CD14-positive monocyte (primary cell): ENCODE measurements around the gene BRICD5. TPM values are rescaled to one million over a fixed set of nuclear protein-coding genes. Genes with fewer than 3 reads are reported as not detected.

Experiments used
- DNase-seq, 3 donors: peaks; one replicate each; pipeline ENCODE4 v3.0.0-alpha.2; 2011 to 2022
- H2AFZ ChIP-seq: 2 replicates; pipeline ENCODE4 v1.6.0; 2012; ENCODE audit warnings: mild to moderate bottlenecking, low read depth, low read length, inconsistent platforms; ENCODE audit not compliant: insufficient read depth, poor library complexity, severe bottlenecking
- H3K27ac ChIP-seq, 2 donors: 1 replicate in 1 of 2; 2 replicates in 1 of 2; pipeline ENCODE4 v1.5.1; 2012 to 2013; ENCODE audit warnings: low read length in 2 of 2, control low read depth in 1 of 2, inconsistent platforms in 1 of 2, low read depth in 1 of 2, mild to moderate bottlenecking in 1 of 2
- H3K27me3 ChIP-seq, 2 donors: one replicate each; pipeline versions ENCODE4 v1.6.0 to v1.6.1; 2011 to 2013; ENCODE audit warnings: low read length in 2 of 2; ENCODE audit not compliant: control insufficient read depth in 2 of 2, insufficient read depth in 2 of 2
- H3K36me3 ChIP-seq, 2 donors: replicated peaks in 1 of 2; 1 replicate in 1 of 2; 2 replicates in 1 of 2; pipeline versions ENCODE4 v1.5.1 to v1.6.1; 2012 to 2013; ENCODE audit warnings: low read length in 2 of 2, control low read depth in 1 of 2, inconsistent platforms in 1 of 2, mild to moderate bottlenecking in 1 of 2; ENCODE audit not compliant: insufficient read depth in 2 of 2, control insufficient read depth in 1 of 2
- H3K4me1 ChIP-seq, 2 donors: 1 replicate in 1 of 2; 2 replicates in 1 of 2; pipeline versions ENCODE4 v1.5.1 to v1.6.1; 2012 to 2013; ENCODE audit warnings: low read length in 2 of 2, control low read depth in 1 of 2, inconsistent platforms in 1 of 2, mild to moderate bottlenecking in 1 of 2, moderate library complexity in 1 of 2; ENCODE audit not compliant: insufficient read depth in 2 of 2, control insufficient read depth in 1 of 2
- H3K4me2 ChIP-seq: replicated peaks from 2 replicates; pipeline ENCODE3; 2012; ENCODE audit warnings: low read length, moderate library complexity, mild to moderate bottlenecking; ENCODE audit not compliant: poor library complexity, severe bottlenecking; ENCODE audit errors: extremely low read depth
- H3K4me3 ChIP-seq, 3 experiments: fragments of 200-600 bp in 1 of 3; sonication (generic) in 1 of 3; replicated peaks in 1 of 3; 1 replicate in 2 of 3; 2 replicates in 1 of 3; pipeline ENCODE4 v1.5.1; 2011 to 2013; ENCODE audit warnings: low read length in 3 of 3, mild to moderate bottlenecking in 3 of 3, control low read depth in 2 of 3, low read depth in 2 of 3, inconsistent platforms in 1 of 3, moderate library complexity in 1 of 3
- H3K79me2 ChIP-seq: 2 replicates; pipeline ENCODE4 v1.6.0; 2012; ENCODE audit warnings: mild to moderate bottlenecking, control low read depth, inconsistent platforms, low read length, moderate library complexity; ENCODE audit not compliant: insufficient read depth
- H3K9ac ChIP-seq: 2 replicates; pipeline ENCODE4 v1.6.0; 2017; ENCODE audit warnings: low read length, mild to moderate bottlenecking; ENCODE audit not compliant: insufficient read depth, poor library complexity, severe bottlenecking
- H3K9me3 ChIP-seq, 2 donors: replicated peaks in 1 of 2; 1 replicate in 1 of 2; 2 replicates in 1 of 2; pipeline versions ENCODE4 v1.5.1 to v1.6.1; 2012 to 2013; ENCODE audit warnings: low read length in 2 of 2, control low read depth in 1 of 2; ENCODE audit not compliant: control insufficient read depth in 1 of 2, insufficient read depth in 1 of 2
- H4K20me1 ChIP-seq: 2 replicates; pipeline ENCODE4 v1.6.0; 2012; ENCODE audit warnings: mild to moderate bottlenecking, low read length, control low read depth, moderate library complexity; ENCODE audit not compliant: insufficient read depth
- H3K27ac Mint-ChIP-seq, 7 donors: one replicate each; pipeline ENCODE4 v1.8.0; 2020; ENCODE audit warnings: mild to moderate bottlenecking in 7 of 7, mixed read lengths in 7 of 7, moderate library complexity in 6 of 7, inconsistent platforms in 2 of 7
- H3K27me3 Mint-ChIP-seq, 3 donors: one replicate each; pipeline ENCODE4 v1.8.0; 2021 to 2022; ENCODE audit warnings: low read depth in 3 of 3, mild to moderate bottlenecking in 3 of 3, mixed read lengths in 3 of 3, moderate library complexity in 3 of 3, inconsistent platforms in 1 of 3
- H3K36me3 Mint-ChIP-seq, 2 donors: one replicate each; pipeline ENCODE4 v1.8.0; 2020; ENCODE audit warnings: mixed read lengths in 2 of 2, inconsistent platforms in 1 of 2, mild to moderate bottlenecking in 1 of 2
- H3K4me1 Mint-ChIP-seq: one replicate; pipeline ENCODE4 v1.8.0; 2020; ENCODE audit warnings: mild to moderate bottlenecking, mixed read lengths
- H3K4me3 Mint-ChIP-seq, 2 donors: one replicate each; pipeline ENCODE4 v1.8.0; 2020; ENCODE audit warnings: mild to moderate bottlenecking in 2 of 2, mixed read lengths in 2 of 2, moderate library complexity in 1 of 2
- H3K9me3 Mint-ChIP-seq, 7 donors: one replicate each; pipeline ENCODE4 v1.8.0; 2020 to 2022; ENCODE audit warnings: mixed read lengths in 7 of 7, mild to moderate bottlenecking in 6 of 7, moderate library complexity in 6 of 7, inconsistent platforms in 2 of 7
- WGBS: methylation state at CpG from one replicate; pipeline ENCODE4 v1.1.5; 2013; ENCODE audit warnings: missing lambda C conversion rate; ENCODE audit not compliant: insufficient coverage; 5-methylcytosine and 5-hydroxymethylcytosine counted together
- intact Hi-C, 2 donors: fragments of 100-400 bp; cut with micrococcal nuclease; formaldehyde crosslinking; loops; one replicate each; pipeline versions ENCODE4 v1.15.0 to v1.15.1; 2023
- polyA plus RNA-seq, 3 donors: library from polyadenylated mRNA; depleted of rRNA in 1 of 3; unstranded in 2 of 3; stranded (reverse) in 1 of 3; fragments of 300-500 nt in 2 of 3; fragments of >200 nt in 1 of 3; fragmentation: Illumina TruSeq in 2 of 3; gene quantifications; 1 replicate in 2 of 3; 2 replicates in 1 of 3; pipeline ENCODE4 v1.2.3, GENCODE V29; 2012 to 2021
- TF ChIP-seq, protein P1 (sequence below): fragments of 200-600 bp; IDR thresholded peaks from one replicate; pipeline ENCODE4 v1.8.0; 2022; ENCODE audit warnings: antibody characterized with exemption, mild to moderate bottlenecking

Gene BRICD5
- polyA plus RNA-seq, 3 donors = 8.8 TPM; not detected in 2

DNA sequence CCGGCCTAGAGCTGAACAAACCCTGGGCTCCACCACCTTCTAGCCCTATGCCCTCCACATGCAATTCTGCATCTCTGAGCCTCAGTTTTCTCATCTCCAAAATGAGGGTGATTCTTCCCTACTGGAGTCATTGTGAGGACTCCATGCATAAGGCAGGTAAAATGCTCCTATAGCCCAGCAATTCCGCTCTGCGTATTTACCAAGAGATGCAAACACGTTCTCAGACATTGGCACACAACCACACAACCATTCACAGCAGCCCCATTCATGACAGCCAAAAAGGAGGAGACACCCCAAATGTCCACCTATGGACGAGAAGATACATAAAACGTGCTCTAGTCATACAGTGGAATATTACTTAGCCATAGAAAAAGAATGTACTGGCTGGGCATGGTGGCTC, 10.3 kb downstream of the BRICD5 start:
- Histone ChIP-seq H3K4me2 (no peak overlapping the region), H2AFZ (no peak overlapping the region), H3K4me3 (no peak overlapping the region), H3K27me3 (peaks cover 25 to 35% of the 10 kb centered on the region in 2 donors), H3K9me3 (peaks cover 0 to 7% of the 10 kb centered on the region in 2 donors), H3K27ac (no peak overlapping the region), H3K9ac (no peak overlapping the region), H3K4me1 (peaks cover 11 to 18% of the 10 kb centered on the region in 2 donors), H3K36me3 (no peaks in the 10 kb centered on the region), H3K79me2 (no peaks in the 10 kb centered on the region), H4K20me1 (no peaks in the 10 kb centered on the region)
- Mint-ChIP-seq H3K27me3 (peaks cover 35 to 57% (median 35%) of the 10 kb centered on the region in 3 donors), H3K4me3 (no peak overlapping the region), H3K36me3 (no peaks in the 10 kb centered on the region), H3K9me3 (peaks cover 0 to 12% (median 3%) of the 10 kb centered on the region in 7 donors), H3K4me1 (peaks cover 8% of the 10 kb centered on the region), H3K27ac (no peak overlapping the region)
- TF ChIP-seq, protein P1, sequence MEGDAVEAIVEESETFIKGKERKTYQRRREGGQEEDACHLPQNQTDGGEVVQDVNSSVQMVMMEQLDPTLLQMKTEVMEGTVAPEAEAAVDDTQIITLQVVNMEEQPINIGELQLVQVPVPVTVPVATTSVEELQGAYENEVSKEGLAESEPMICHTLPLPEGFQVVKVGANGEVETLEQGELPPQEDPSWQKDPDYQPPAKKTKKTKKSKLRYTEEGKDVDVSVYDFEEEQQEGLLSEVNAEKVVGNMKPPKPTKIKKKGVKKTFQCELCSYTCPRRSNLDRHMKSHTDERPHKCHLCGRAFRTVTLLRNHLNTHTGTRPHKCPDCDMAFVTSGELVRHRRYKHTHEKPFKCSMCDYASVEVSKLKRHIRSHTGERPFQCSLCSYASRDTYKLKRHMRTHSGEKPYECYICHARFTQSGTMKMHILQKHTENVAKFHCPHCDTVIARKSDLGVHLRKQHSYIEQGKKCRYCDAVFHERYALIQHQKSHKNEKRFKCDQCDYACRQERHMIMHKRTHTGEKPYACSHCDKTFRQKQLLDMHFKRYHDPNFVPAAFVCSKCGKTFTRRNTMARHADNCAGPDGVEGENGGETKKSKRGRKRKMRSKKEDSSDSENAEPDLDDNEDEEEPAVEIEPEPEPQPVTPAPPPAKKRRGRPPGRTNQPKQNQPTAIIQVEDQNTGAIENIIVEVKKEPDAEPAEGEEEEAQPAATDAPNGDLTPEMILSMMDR = no peak
- 100% methylated on average over 3 of the region's 6 CpGs for WGBS
- no peak for DNase-seq
- intact Hi-C loops = no loop called here

DNA sequence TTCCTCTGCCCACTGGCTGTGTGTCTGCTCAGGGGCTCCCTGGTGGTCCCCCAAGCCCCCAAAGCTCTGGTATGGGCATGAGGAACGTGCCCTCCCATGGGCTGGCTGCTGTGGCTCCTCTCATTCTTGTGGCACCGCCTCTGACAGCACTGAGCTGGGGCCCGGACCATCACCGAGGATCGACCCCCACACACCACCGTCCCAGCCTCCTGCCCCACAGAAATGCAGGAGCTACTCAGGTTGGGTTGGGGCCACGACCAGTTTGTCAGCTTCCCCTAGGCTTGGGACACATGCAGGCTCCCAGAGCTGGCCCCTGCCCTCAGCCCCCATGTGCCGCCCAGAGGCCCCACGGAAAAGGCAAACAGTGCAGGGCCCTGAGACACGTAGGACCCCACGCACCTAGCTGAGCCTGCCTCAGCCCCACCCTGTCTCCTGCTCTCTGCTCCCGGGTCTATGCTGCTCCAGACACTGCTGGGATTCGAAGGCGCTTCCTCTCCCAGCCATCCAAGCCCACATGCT, 11.0 kb downstream of the BRICD5 start:
- TF ChIP-seq, protein P1 = no peak
- no peak for DNase-seq
- peaks cover 0 to 7% of the 10 kb centered on the region in 2 donors for H3K9me3 ChIP-seq
- H2AFZ ChIP-seq = no peak overlapping the region
- Mint-ChIP-seq H3K27me3 (peaks cover 41 to 64% (median 41%) of the 10 kb centered on the region in 3 donors), H3K36me3 (no peaks in the 10 kb centered on the region), H3K4me3 (no peak overlapping the region), H3K27ac (no peak overlapping the region), H3K9me3 (peaks cover 0 to 17% (median 4%) of the 10 kb centered on the region in 7 donors), H3K4me1 (peaks cover 10% of the 10 kb centered on the region)
- H3K9ac ChIP-seq = no peak overlapping the region
- intact Hi-C loops = loop anchor here in 1 of 2 donors (5.0 kb wide), 1 partner anchor 53 kb away; the partner anchor contains the start of gene ECI1
- no peaks in the 10 kb centered on the region for H3K36me3 ChIP-seq
- no peaks in the 10 kb centered on the region for H4K20me1 ChIP-seq
- H3K27me3 ChIP-seq = peaks cover 31 to 42% of the 10 kb centered on the region in 2 donors
- H3K79me2 ChIP-seq = no peaks in the 10 kb centered on the region
- no peak overlapping the region for H3K27ac ChIP-seq
- no peak overlapping the region for H3K4me3 ChIP-seq
- WGBS = 86% methylated on average over 10 of the region's 14 CpGs
- peaks cover 7 to 13% of the 10 kb centered on the region in 2 donors for H3K4me1 ChIP-seq
- H3K4me2 ChIP-seq = no peak overlapping the region
